Hepatocyte (in vitro differentiated cells): ENCODE results near the gene RNFT2. TPM values are rescaled to one million over a fixed set of nuclear protein-coding genes. Genes with fewer than 3 reads are reported as not detected.
A peak's percentile ranks its signal among the peaks of the same experiment; 100 is the strongest.

Source experiments
- DNase-seq: peaks from one replicate; pipeline ENCODE4 v3.0.0-alpha.2; 2016; ENCODE audit warnings: low spot score
- H2AFZ ChIP-seq: fragments of 200-600 bp; sonication (generic); 2 replicates; pipeline ENCODE4 v1.6.0; 2016; ENCODE audit warnings: antibody characterized with exemption, mild to moderate bottlenecking
- H3K27ac ChIP-seq: fragments of 200-600 bp; sonication (generic); 2 replicates; pipeline ENCODE4 v1.5.1; 2016; ENCODE audit warnings: mild to moderate bottlenecking
- H3K27me3 ChIP-seq: fragments of 200-600 bp; sonication (generic); 2 replicates; pipeline ENCODE4 v1.6.1; 2016
- H3K36me3 ChIP-seq: fragments of 200-600 bp; sonication (generic); replicated peaks from 2 replicates; pipeline ENCODE4 v1.5.1; 2016; ENCODE audit warnings: low read depth; ENCODE audit not compliant: insufficient read depth
- H3K4me1 ChIP-seq: fragments of 200-600 bp; sonication (generic); 2 replicates; pipeline ENCODE4 v1.5.1; 2016; ENCODE audit warnings: mild to moderate bottlenecking, moderate library complexity; ENCODE audit not compliant: insufficient read depth
- H3K4me2 ChIP-seq: fragments of 200-600 bp; sonication (generic); 2 replicates; pipeline ENCODE4 v1.6.0; 2016
- H3K4me3 ChIP-seq: fragments of 200-600 bp; sonication (generic); 2 replicates; pipeline ENCODE4 v1.5.1; 2016; ENCODE audit warnings: mild to moderate bottlenecking
- H3K79me2 ChIP-seq: fragments of 200-600 bp; sonication (generic); 2 replicates; pipeline ENCODE4 v1.6.0; 2017; ENCODE audit warnings: mild to moderate bottlenecking
- H3K9me2 ChIP-seq: fragments of 200-600 bp; sonication (generic); replicated peaks from 2 replicates; pipeline ENCODE4 v1.6.0; 2017; ENCODE audit warnings: mild to moderate bottlenecking; ENCODE audit not compliant: insufficient read depth
- H3K9me3 ChIP-seq: fragments of 200-600 bp; sonication (generic); 2 replicates; pipeline ENCODE4 v1.5.1; 2016; ENCODE audit warnings: low read depth, mild to moderate bottlenecking
- H4K20me1 ChIP-seq: fragments of 200-600 bp; sonication (generic); 2 replicates; pipeline ENCODE4 v1.6.0; 2016; ENCODE audit warnings: mild to moderate bottlenecking; ENCODE audit not compliant: insufficient read depth, poor library complexity, severe bottlenecking
- CTCF ChIP-seq: fragments of 200-600 bp; sonication (generic); IDR thresholded peaks from 2 replicates; pipeline ENCODE4 v1.5.1; 2016; ENCODE audit warnings: antibody characterized with exemption, mild to moderate bottlenecking; ENCODE audit not compliant: poor library complexity
- EZH2 ChIP-seq: fragments of 200-600 bp; sonication (generic); IDR thresholded peaks from 2 replicates; pipeline ENCODE4 v1.6.1; 2016; ENCODE audit warnings: antibody characterized with exemption, mild to moderate bottlenecking, borderline replicate concordance
- EZH2phosphoT487 ChIP-seq: fragments of 200-600 bp; sonication (generic); IDR thresholded peaks from one replicate; pipeline ENCODE4 v1.6.1; 2018; ENCODE audit warnings: antibody characterized with exemption, mild to moderate bottlenecking, low read depth, moderate library complexity; ENCODE audit not compliant: unreplicated experiment, severe bottlenecking
- WGBS: methylation state at CpG from one replicate; pipeline ENCODE4 v1.1.6; 2016; ENCODE audit warnings: low lambda C conversion rate; ENCODE audit errors: missing lambda C conversion rate; 5-methylcytosine and 5-hydroxymethylcytosine counted together
- polyA plus RNA-seq: library from polyadenylated mRNA; unstranded; fragments of >200 nt; fragmentation: Nextera tagmentation; extraction: Ambion mirVana; gene quantifications from 2 replicates; pipeline ENCODE4 v1.2.1, GENCODE V29; 2016
- total RNA-seq: library from RNA; depleted of rRNA; stranded (reverse); fragments of >200 nt; gene quantifications from 2 replicates; pipeline ENCODE4 v1.2.3, GENCODE V29; 2014

RNFT2 gene
- total and polyA plus RNA-seq, 2 experiments from 2014 or later, result 1.5 to 2.9 TPM

- Histone ChIP-seq H3K4me2 (no peak overlapping the region), H3K9me3 (no peaks in the 10 kb centered on the region), H3K27me3 (no peaks in the 10 kb centered on the region), H4K20me1 (peaks cover 31% of the 10 kb centered on the region), H3K27ac (peak overlapping the region; percentile 13), H3K36me3 (no peaks in the 10 kb centered on the region), H3K4me1 (no peaks in the 10 kb centered on the region), H3K9me2 (no peaks in the 10 kb centered on the region), H3K4me3 (no peak overlapping the region), H3K79me2 (peaks cover 59% of the 10 kb centered on the region), H2AFZ (no peak overlapping the region)
- peak; percentile 52 for DNase-seq
- TF ChIP-seq CTCF, result no peak
- no peak for TF ChIP-seq EZH2phosphoT487
- TF ChIP-seq EZH2, result no peak
- WGBS, result 71% methylated on average over 15 of the region's 15 CpGs
Observed at GRCh38 chr12:116719731-116720528, 18.2 kb upstream of the RNFT2 start.

- TF ChIP-seq CTCF (no peak), EZH2phosphoT487 (no peak), EZH2 (no peak)
Observed at GRCh38 chr12:116722245-116722644, 15.9 kb upstream of the RNFT2 start.

GRCh38 chr12:116726694-116727093 lies 11.4 kb upstream of the RNFT2 start:
- Histone ChIP-seq H3K36me3 (no peaks in the 10 kb centered on the region), H3K79me2 (peaks cover 87% of the 10 kb centered on the region), H3K9me2 (no peaks in the 10 kb centered on the region), H3K4me3 (no peak overlapping the region), H4K20me1 (peaks cover 53% of the 10 kb centered on the region), H2AFZ (no peak overlapping the region), H3K27me3 (no peaks in the 10 kb centered on the region), H3K4me1 (peaks cover 23% of the 10 kb centered on the region), H3K9me3 (no peaks in the 10 kb centered on the region), H3K27ac (peak overlapping the region; percentile 58), H3K4me2 (peak overlapping the region; percentile 50)
- no peak for DNase-seq
- TF ChIP-seq CTCF, result no peak
- 30% methylated on average over 4 of the region's 4 CpGs for WGBS

More at GRCh38 chr12:116722245-116722644, 15.9 kb upstream of the RNFT2 start:
- Histone ChIP-seq H3K4me1 (peaks cover 14% of the 10 kb centered on the region), H2AFZ (no peak overlapping the region), H3K27ac (no peak overlapping the region), H4K20me1 (peaks cover 48% of the 10 kb centered on the region), H3K79me2 (peaks cover 70% of the 10 kb centered on the region), H3K36me3 (no peaks in the 10 kb centered on the region), H3K27me3 (no peaks in the 10 kb centered on the region), H3K4me2 (no peak overlapping the region), H3K9me3 (no peaks in the 10 kb centered on the region), H3K4me3 (no peak overlapping the region), H3K9me2 (no peaks in the 10 kb centered on the region)
- no peak for DNase-seq
